CD4-positive, alpha-beta T cell (primary cell): ENCODE results near the gene SGTB. TPM values are rescaled to one million over a fixed set of nuclear protein-coding genes. Genes with fewer than 3 reads are reported as not detected.

Source experiments
- ATAC-seq: fragments of 200-7000 bp; cut with Tn5 transposase; one replicate; pipeline ENCODE4 v1.10.0; 2022; ENCODE audit warnings: mild to moderate bottlenecking; ENCODE audit not compliant: poor library complexity
- CTCF ChIA-PET: fragments of 350-600 bp; sonication (Branson Sonifier 250); formaldehyde crosslinking; loops from one replicate; lab custom pipeline; 2021; ENCODE audit warnings: antibody characterized with exemption, inconsistent platforms; lab: Charles Lee
- POLR2A ChIA-PET: fragments of 350-600 bp; sonication (Branson Sonifier 250); formaldehyde crosslinking; loops from one replicate; lab custom pipeline; 2021; ENCODE audit warnings: antibody characterized with exemption, inconsistent platforms; lab: Charles Lee
- DNase-seq, 14 experiments: peaks; one replicate each; pipeline ENCODE4 v3.0.0-alpha.2; 2013 to 2020; ENCODE audit warnings: mixed read lengths in 2 of 14
- H3K27ac ChIP-seq, 2 donors: one replicate each; pipeline versions ENCODE4 v1.5.1 to v1.7.0; 2013; ENCODE audit warnings: low read length in 2 of 2, low read depth in 1 of 2, mild to moderate bottlenecking in 1 of 2
- H3K27me3 ChIP-seq, 2 experiments: 1 replicate in 1 of 2; 2 replicates in 1 of 2; pipeline versions ENCODE4 v1.6.1 to v1.7.0; 2013; ENCODE audit warnings: low read length in 2 of 2, control low read depth in 1 of 2, mild to moderate bottlenecking in 1 of 2, moderate library complexity in 1 of 2; ENCODE audit not compliant: insufficient read depth in 2 of 2, control insufficient read depth in 1 of 2
- H3K36me3 ChIP-seq: one replicate; pipeline ENCODE4 v1.6.1; 2013; ENCODE audit warnings: low read length, control low read depth; ENCODE audit not compliant: insufficient read depth
- H3K4me1 ChIP-seq: one replicate; pipeline ENCODE4 v1.6.1; 2013; ENCODE audit warnings: low read length, control low read depth; ENCODE audit not compliant: insufficient read depth
- H3K4me3 ChIP-seq: one replicate; pipeline ENCODE4 v1.5.1; 2013; ENCODE audit warnings: mild to moderate bottlenecking, low read length, moderate library complexity
- H3K9me3 ChIP-seq, 2 experiments: 1 replicate in 1 of 2; 2 replicates in 1 of 2; pipeline versions ENCODE4 v1.6.1 to v1.7.0; 2013; ENCODE audit warnings: low read length in 2 of 2, mild to moderate bottlenecking in 2 of 2, control low read depth in 1 of 2, moderate library complexity in 1 of 2; ENCODE audit not compliant: control insufficient read depth in 1 of 2, insufficient read depth in 1 of 2
- H3K27ac Mint-ChIP-seq: one replicate; pipeline ENCODE4 v1.8.0; 2020; ENCODE audit warnings: mixed read lengths
- H3K27me3 Mint-ChIP-seq: one replicate; pipeline ENCODE4 v1.8.0; 2021; ENCODE audit warnings: mixed read lengths
- H3K36me3 Mint-ChIP-seq: one replicate; pipeline ENCODE4 v1.8.0; 2021; ENCODE audit warnings: low read depth, mixed read lengths
- H3K4me1 Mint-ChIP-seq: one replicate; pipeline ENCODE4 v1.8.0; 2021; ENCODE audit warnings: low read depth, mixed read lengths
- H3K4me3 Mint-ChIP-seq: one replicate; pipeline ENCODE4 v1.8.0; 2020; ENCODE audit warnings: mild to moderate bottlenecking, mixed read lengths
- H3K9me3 Mint-ChIP-seq: one replicate; pipeline ENCODE4 v1.8.0; 2020; ENCODE audit warnings: mixed read lengths
- CTCF ChIP-seq: fragments of 200-600 bp; IDR thresholded peaks from one replicate; pipeline ENCODE4 v1.8.0; 2022; ENCODE audit warnings: antibody characterized with exemption, mild to moderate bottlenecking
- intact Hi-C, 2 experiments: fragments of 100-400 bp; cut with DNase I in 1 of 2; cut with micrococcal nuclease in 1 of 2; formaldehyde crosslinking; loops; one replicate each; pipeline versions ENCODE4 v1.15.1 to v1.9.0; 2023 to 2025; cut with DNase I, micrococcal nuclease
- total RNA-seq, 174 experiments: library from RNA in 2 of 174; stranded (reverse) in 2 of 174; gene quantifications; one replicate each; pipeline ENCODE4 v1.2.3 and lab custom pipeline; 2021 to 2026

SGTB gene
- total RNA-seq, 2 experiments from 2014 or later: 84.2 to 93.7 TPM

GRCh38 chr5:65646938-65647337 lies 75.0 kb downstream of the SGTB start:
- no peaks in the 10 kb centered on the region for H3K9me3 Mint-ChIP-seq
- H3K4me1 Mint-ChIP-seq: no peaks in the 10 kb centered on the region
- DNase-seq (no peak), ATAC-seq (no peak)
- Histone ChIP-seq H3K27ac (no peak overlapping the region), H3K36me3 (peaks cover 29% of the 10 kb centered on the region), H3K27me3 (no peaks in the 10 kb centered on the region), H3K4me3 (no peak overlapping the region), H3K4me1 (no peaks in the 10 kb centered on the region), H3K9me3 (no peaks in the 10 kb centered on the region)
- intact Hi-C loops: no loop called here
- CTCF ChIA-PET: no interaction called here
- no peak for TF ChIP-seq CTCF
- no peak overlapping the region for H3K27ac Mint-ChIP-seq
- POLR2A ChIA-PET: no interaction called here
- H3K27me3 Mint-ChIP-seq: no peaks in the 10 kb centered on the region
- H3K4me3 Mint-ChIP-seq: no peak overlapping the region
- peaks cover 54% of the 10 kb centered on the region for H3K36me3 Mint-ChIP-seq

- DNase-seq (no peak), ATAC-seq (no peak)
- Histone ChIP-seq H3K36me3 (peaks cover 39% of the 10 kb centered on the region), H3K4me1 (no peaks in the 10 kb centered on the region), H3K9me3 (no peaks in the 10 kb centered on the region), H3K27ac (no peak overlapping the region), H3K27me3 (no peaks in the 10 kb centered on the region), H3K4me3 (no peak overlapping the region)
- ChIA-PET POLR2A (no interaction called here), CTCF (no interaction called here)
- Mint-ChIP-seq H3K36me3 (peaks cover 59% of the 10 kb centered on the region), H3K4me3 (no peak overlapping the region), H3K27ac (no peak overlapping the region), H3K9me3 (no peaks in the 10 kb centered on the region), H3K4me1 (no peaks in the 10 kb centered on the region), H3K27me3 (no peaks in the 10 kb centered on the region)
- TF ChIP-seq CTCF: no peak
- intact Hi-C loops: no loop called here
These were observed 81.7 kb downstream of the SGTB start for GRCh38 chr5:65640240-65640639.

GRCh38 chr5:65630981-65631380 lies 90.9 kb downstream of the SGTB start:
- H3K36me3 ChIP-seq: peaks cover 16% of the 10 kb centered on the region
- H3K27me3 ChIP-seq: no peaks in the 10 kb centered on the region
- Mint-ChIP-seq H3K4me3 (no peak overlapping the region), H3K27me3 (no peaks in the 10 kb centered on the region), H3K36me3 (peaks cover 42% of the 10 kb centered on the region), H3K9me3 (no peaks in the 10 kb centered on the region), H3K4me1 (peaks cover 30% of the 10 kb centered on the region), H3K27ac (no peak overlapping the region)
- H3K4me1 ChIP-seq: peaks cover 8% of the 10 kb centered on the region
- POLR2A ChIA-PET: no interaction called here
- TF ChIP-seq CTCF: no peak
- no peak for DNase-seq
- CTCF ChIA-PET: no interaction called here
- no peak for ATAC-seq
- no peaks in the 10 kb centered on the region for H3K9me3 ChIP-seq
- intact Hi-C loops: no loop called here
- no peak overlapping the region for H3K27ac ChIP-seq
- no peak overlapping the region for H3K4me3 ChIP-seq
